Stomach smooth muscle (tissue), 2 donors: Measurements from ENCODE around the gene NDUFAB1.
"Not testable (repeated sequence)": the region's sequence is repeated elsewhere in the genome, so short reads cannot be mapped to it uniquely, and the experiment has no call there.

Experiments
- H3K27ac ChIP-seq: one replicate; pipeline ENCODE4 v1.7.0; 2013; ENCODE audit warnings: mild to moderate bottlenecking, low read length, inconsistent platforms
- H3K27me3 ChIP-seq, 2 donors: one replicate each; pipeline ENCODE4 v1.7.0; 2013; ENCODE audit warnings: low read length in 2 of 2; ENCODE audit not compliant: insufficient read depth in 2 of 2, control insufficient read depth in 1 of 2
- H3K36me3 ChIP-seq, 2 donors: one replicate each; pipeline ENCODE4 v1.7.0; 2013; ENCODE audit warnings: low read length in 2 of 2; ENCODE audit not compliant: control insufficient read depth in 2 of 2, insufficient read depth in 2 of 2
- H3K4me1 ChIP-seq: one replicate; pipeline ENCODE4 v1.7.0; 2013; ENCODE audit warnings: low read length; ENCODE audit not compliant: control insufficient read depth, insufficient read depth
- H3K4me3 ChIP-seq, 2 donors: one replicate each; pipeline ENCODE4 v1.7.0; 2013; ENCODE audit warnings: low read length in 2 of 2
- H3K9ac ChIP-seq, 2 donors: one replicate each; pipeline ENCODE4 v1.7.0; 2013; ENCODE audit warnings: low read length in 2 of 2, mild to moderate bottlenecking in 1 of 2
- H3K9me3 ChIP-seq, 2 donors: one replicate each; pipeline ENCODE4 v1.7.0; 2013; ENCODE audit warnings: low read length in 2 of 2; ENCODE audit not compliant: control insufficient read depth in 2 of 2
- donor health status: healthy.
- donor health status: Pancreatic carcinoma.

The NDUFAB1 gene

GRCh38 chr16:23611936-23612335 is 15.8 kb upstream of the NDUFAB1 start:
- Histone ChIP-seq H3K9ac (no peak overlapping the region), H3K27me3 (no peaks in the 10 kb centered on the region), H3K27ac (no peak overlapping the region), H3K4me1 (no peaks in the 10 kb centered on the region), H3K36me3 (peaks cover 13 to 16% of the 10 kb centered on the region in 2 donors), H3K9me3 (no peaks in the 10 kb centered on the region), H3K4me3 (no peak overlapping the region)

- peaks cover 13 to 18% of the 10 kb centered on the region in 2 donors for H3K36me3 ChIP-seq
- not testable (repeated sequence) for H3K9ac ChIP-seq, H3K27ac ChIP-seq, H3K4me3 ChIP-seq, H3K4me1 ChIP-seq, H3K9me3 ChIP-seq, H3K27me3 ChIP-seq
Observed at GRCh38 chr16:23610905-23611304, 14.8 kb upstream of the NDUFAB1 start.

DNA sequence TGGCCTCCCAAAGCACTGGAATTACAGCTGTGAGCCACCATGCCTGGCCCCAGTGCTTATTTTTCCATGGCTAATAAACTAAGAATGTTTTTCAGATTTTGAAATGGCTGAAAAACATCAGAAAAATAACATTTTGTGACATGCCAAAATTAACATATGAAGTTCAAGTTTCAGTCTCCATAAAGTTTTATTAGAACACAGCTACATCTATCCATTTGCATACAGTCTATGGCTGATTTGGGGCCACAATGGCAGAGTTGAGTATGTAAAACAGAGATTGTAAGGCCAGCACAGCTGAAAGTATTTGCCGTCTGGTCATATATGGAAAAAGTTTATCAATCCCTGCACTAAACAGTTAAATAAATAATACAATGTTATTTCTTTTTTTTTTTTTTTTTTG is 13.8 kb upstream of the NDUFAB1 start:
- peaks cover 13 to 21% of the 10 kb centered on the region in 2 donors for H3K36me3 ChIP-seq
- no peaks in the 10 kb centered on the region for H3K4me1 ChIP-seq
- no peak overlapping the region for H3K9ac ChIP-seq
- H3K4me3 ChIP-seq = no peak overlapping the region
- H3K27me3 ChIP-seq = no peaks in the 10 kb centered on the region
- H3K9me3 ChIP-seq = no peaks in the 10 kb centered on the region
- no peak overlapping the region for H3K27ac ChIP-seq

GRCh38 chr16:23608194-23608593 is 12.1 kb upstream of the NDUFAB1 start:
- no peak overlapping the region for H3K27ac ChIP-seq
- peaks cover 18 to 22% of the 10 kb centered on the region in 2 donors for H3K36me3 ChIP-seq
- no peaks in the 10 kb centered on the region for H3K4me1 ChIP-seq
- no peaks in the 10 kb centered on the region for H3K9me3 ChIP-seq
- no peaks in the 10 kb centered on the region for H3K27me3 ChIP-seq
- H3K4me3 ChIP-seq = no peak overlapping the region
- no peak overlapping the region for H3K9ac ChIP-seq

DNA sequence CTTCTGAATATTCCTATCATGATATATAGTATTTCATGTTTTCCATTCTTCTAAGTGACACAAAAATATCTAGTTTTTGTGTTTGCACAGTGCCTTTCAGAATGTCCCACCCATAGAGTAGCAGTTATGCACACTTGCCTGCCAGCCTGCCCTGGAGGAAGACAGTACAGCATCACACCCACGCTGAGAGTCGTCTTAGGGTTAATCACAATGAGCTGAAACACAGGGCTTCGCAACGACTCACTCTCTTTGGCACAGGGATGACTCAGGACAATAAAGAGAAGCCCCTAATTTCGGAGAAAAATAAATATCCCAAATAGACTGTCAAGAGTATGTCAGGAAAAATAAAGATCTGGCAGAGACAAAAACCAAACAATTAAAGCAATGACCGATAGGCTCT is 11.6 kb upstream of the NDUFAB1 start:
- Histone ChIP-seq H3K9ac (no peak overlapping the region), H3K36me3 (peaks cover 18 to 22% of the 10 kb centered on the region in 2 donors), H3K27me3 (no peaks in the 10 kb centered on the region), H3K4me3 (no peak overlapping the region), H3K27ac (no peak overlapping the region), H3K4me1 (no peaks in the 10 kb centered on the region), H3K9me3 (no peaks in the 10 kb centered on the region)

DNA sequence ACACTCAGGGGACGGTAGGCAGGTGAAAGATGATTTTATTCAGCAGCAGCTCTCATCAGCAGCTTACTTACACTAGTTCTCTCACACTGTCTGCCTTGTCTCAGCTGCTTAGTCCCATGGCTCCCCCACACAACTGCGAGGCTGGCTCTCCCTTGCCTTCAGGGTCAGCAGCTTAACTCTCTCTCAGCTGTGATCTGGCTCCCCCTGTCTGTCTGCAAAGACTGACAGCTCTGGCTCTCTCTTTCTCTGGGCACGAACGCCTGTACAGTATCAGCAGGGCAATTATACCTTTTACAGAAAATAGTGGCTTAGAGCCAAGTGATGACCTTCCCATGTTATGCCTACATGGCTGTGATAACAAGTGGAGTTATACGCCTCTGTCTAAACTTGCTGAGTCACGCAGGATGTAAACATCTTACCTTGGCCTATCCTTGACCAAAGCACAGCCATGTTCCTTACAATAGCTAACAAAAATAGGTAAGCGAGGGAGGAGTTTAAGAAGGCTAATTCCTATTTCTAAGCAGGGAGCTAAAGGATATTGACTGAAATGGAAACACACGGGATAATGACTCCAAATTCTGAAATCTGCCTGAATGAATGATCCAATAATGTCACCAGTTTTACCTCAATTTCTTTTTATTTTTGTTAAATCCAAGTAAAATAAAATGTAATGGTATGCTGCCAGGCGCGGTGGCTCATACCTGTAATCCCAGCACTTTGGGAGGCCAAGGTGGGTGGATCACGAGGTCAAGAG is 1.1 kb upstream of the NDUFAB1 start:
- peaks cover 17% of the 10 kb centered on the region for H3K4me1 ChIP-seq
- H3K4me3 ChIP-seq = no peak overlapping the region
- no peaks in the 10 kb centered on the region for H3K9me3 ChIP-seq
- peaks cover 0 to 16% of the 10 kb centered on the region in 2 donors for H3K36me3 ChIP-seq
- no peak overlapping the region for H3K27ac ChIP-seq
- no peaks in the 10 kb centered on the region for H3K27me3 ChIP-seq
- no peak overlapping the region for H3K9ac ChIP-seq

GRCh38 chr16:23595246-23595950 is 718 bp downstream of the NDUFAB1 start:
- Histone ChIP-seq H3K4me3 (peak overlapping the region; percentile 79 to 99), H3K27me3 (no peaks in the 10 kb centered on the region), H3K36me3 (peaks cover 11 to 28% of the 10 kb centered on the region in 2 donors), H3K9me3 (no peaks in the 10 kb centered on the region), H3K27ac (peak overlapping the region; percentile 55), H3K9ac (peak overlapping the region; percentile 85 to 92), H3K4me1 (peaks cover 17% of the 10 kb centered on the region)

GRCh38 chr16:23594186-23594585 is 1.9 kb downstream of the NDUFAB1 start:
- Histone ChIP-seq H3K9me3 (no peaks in the 10 kb centered on the region), H3K4me1 (peaks cover 17% of the 10 kb centered on the region), H3K27me3 (no peaks in the 10 kb centered on the region), H3K27ac (no peak overlapping the region), H3K36me3 (peaks cover 17 to 37% of the 10 kb centered on the region in 2 donors), H3K9ac (no peak overlapping the region), H3K4me3 (no peak overlapping the region)

GRCh38 chr16:23590181-23590580 is 5.9 kb downstream of the NDUFAB1 start:
- H3K27me3 ChIP-seq = no peaks in the 10 kb centered on the region
- H3K9ac ChIP-seq = no peak overlapping the region
- peaks cover 30 to 61% of the 10 kb centered on the region in 2 donors for H3K36me3 ChIP-seq
- no peaks in the 10 kb centered on the region for H3K9me3 ChIP-seq
- no peak overlapping the region for H3K4me3 ChIP-seq
- H3K27ac ChIP-seq = no peak overlapping the region
- peaks cover 9% of the 10 kb centered on the region for H3K4me1 ChIP-seq

DNA sequence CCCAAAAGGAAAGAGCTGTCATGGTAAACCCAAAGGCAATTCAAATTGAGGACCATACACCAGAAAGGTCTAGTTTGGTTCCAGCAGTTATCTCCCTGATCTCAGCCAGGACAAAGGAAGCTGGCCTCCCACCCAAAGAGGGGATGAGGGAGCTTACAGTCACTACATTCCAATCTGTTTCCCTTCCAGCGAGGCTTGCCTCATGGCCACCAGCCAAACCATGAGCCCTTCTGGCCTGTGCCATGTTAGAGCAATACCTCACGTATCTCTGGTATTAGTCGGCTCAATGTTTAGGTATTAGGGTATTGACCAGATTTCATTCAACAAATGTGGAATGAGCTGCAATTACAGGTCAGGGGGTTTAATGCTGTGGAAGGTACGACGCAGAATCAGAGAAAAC is 8.4 kb downstream of the NDUFAB1 start:
- peaks cover 39 to 64% of the 10 kb centered on the region in 2 donors for H3K36me3 ChIP-seq

More for the DNA sequence above, 8.4 kb downstream of the NDUFAB1 start:
- Histone ChIP-seq H3K9me3 (no peaks in the 10 kb centered on the region), H3K27me3 (no peaks in the 10 kb centered on the region), H3K4me1 (no peaks in the 10 kb centered on the region), H3K9ac (no peak overlapping the region), H3K27ac (no peak overlapping the region), H3K4me3 (no peak overlapping the region)
